Activated CD8-positive, alpha-beta memory T cell treated with anti-CD3 and anti-CD28 coated beads, Interleukin-2, amount 50 U/mL, for 48 hours (primary cell): ENCODE results near the gene HS3ST5.
"Not testable (repeated sequence)": the region's sequence is repeated elsewhere in the genome, so short reads cannot be mapped to it uniquely, and the experiment has no call there.

Source experiments
- DNase-seq: peaks from one replicate; pipeline ENCODE4 v3.0.0-alpha.2; 2020

HS3ST5 gene

GRCh38 chr6:114181664-114182063, 161.2 kb downstream of the HS3ST5 start:
- no peak for DNase-seq

GRCh38 chr6:114179411-114179810, 163.4 kb downstream of the HS3ST5 start:
- no peak for DNase-seq

GRCh38 chr6:114176726-114177125, 166.1 kb downstream of the HS3ST5 start:
- no peak for DNase-seq

- DNase-seq = no peak
These were observed 170.1 kb downstream of the HS3ST5 start for GRCh38 chr6:114172576-114173260.

- DNase-seq = no peak
These were observed 171.3 kb downstream of the HS3ST5 start for GRCh38 chr6:114171473-114171872.

- DNase-seq = no peak
These were observed 171.8 kb downstream of the HS3ST5 start for GRCh38 chr6:114170958-114171387.

- no peak for DNase-seq
These were observed 172.5 kb downstream of the HS3ST5 start for GRCh38 chr6:114170372-114170771.

GRCh38 chr6:114169763-114170162, 173.1 kb downstream of the HS3ST5 start:
- DNase-seq = no peak

- DNase-seq = no peak
These were observed 174.9 kb downstream of the HS3ST5 start for GRCh38 chr6:114167583-114168576.

- no peak for DNase-seq
These were observed 178.6 kb downstream of the HS3ST5 start for GRCh38 chr6:114164207-114164606.

- no peak for DNase-seq
These were observed 180.0 kb downstream of the HS3ST5 start for GRCh38 chr6:114162691-114163347.

GRCh38 chr6:114160881-114161280, 181.9 kb downstream of the HS3ST5 start:
- DNase-seq = no peak

- no peak for DNase-seq
These were observed 183.1 kb downstream of the HS3ST5 start for GRCh38 chr6:114159727-114160126.

- no peak for DNase-seq
These were observed 183.8 kb downstream of the HS3ST5 start for GRCh38 chr6:114158838-114159694.

- no peak for DNase-seq
These were observed 184.4 kb downstream of the HS3ST5 start for GRCh38 chr6:114158411-114158810.

GRCh38 chr6:114157848-114158247, 185.0 kb downstream of the HS3ST5 start:
- DNase-seq = no peak

- DNase-seq = no peak
These were observed 187.1 kb downstream of the HS3ST5 start for GRCh38 chr6:114155763-114156162.

GRCh38 chr6:114154812-114155211, 188.0 kb downstream of the HS3ST5 start:
- DNase-seq = no peak

GRCh38 chr6:114153448-114153847, 189.4 kb downstream of the HS3ST5 start:
- DNase-seq = no peak

- no peak for DNase-seq
These were observed 191.6 kb downstream of the HS3ST5 start for GRCh38 chr6:114151064-114151690.

- DNase-seq = not testable (repeated sequence)
These were observed 193.6 kb downstream of the HS3ST5 start for GRCh38 chr6:114149182-114149581.
